ENCODE measurements around the gene SMURF1.

- no peak for TF ChIP-seq POLR2AphosphoS5 (IDR thresholded peaks at IDR 0.05; ENCODE audit: low read depth, low read length)
- no peak for TF ChIP-seq TAF1 (IDR thresholded peaks at IDR 0.05; ENCODE audit: borderline replicate concordance, insufficient read depth, low read length)
- TF ChIP-seq SIN3A (IDR thresholded peaks at IDR 0.05; ENCODE audit: borderline replicate concordance, insufficient read depth, low read length), result no peak
- no peak for TF ChIP-seq REST (IDR thresholded peaks at IDR 0.05; ENCODE audit: insufficient read depth in 1 of 2, low read depth in 2 of 2, low read length in 2 of 2)
Observed at GRCh38 chr7:99030951-99031350, 113.0 kb downstream of the SMURF1 start.

Data from PFSK-1 (cell line).